NB4 (cell line): ENCODE data around the gene RELB.

Experiments
- DNase-seq: peaks from one replicate; pipeline ENCODE4 v3.0.0; 2010; ENCODE audit warnings: low read depth
- H3K4me3 ChIP-seq: one replicate; pipeline ENCODE4 v1.5.1; 2011; ENCODE audit warnings: mild to moderate bottlenecking, low read depth, low read length, moderate library complexity
- MAX ChIP-seq: IDR thresholded peaks from 2 replicates; pipeline ENCODE4 v1.6.1; 2011; ENCODE audit warnings: low read depth, low read length
- MYC ChIP-seq: IDR thresholded peaks from 2 replicates; pipeline ENCODE4 v1.6.1; 2011; ENCODE audit warnings: low read depth, low read length
- POLR2A ChIP-seq: IDR thresholded peaks from 2 replicates; pipeline ENCODE4 v1.6.1; 2011; ENCODE audit warnings: mild to moderate bottlenecking; ENCODE audit not compliant: insufficient read length; ENCODE audit errors: extremely low read depth
- TF ChIP-seq, protein P1 (sequence below): IDR thresholded peaks from one replicate; pipeline ENCODE4 v1.5.1; 2012; ENCODE audit warnings: low read depth, low read length

Gene RELB

GRCh38 chr19:45001087-45001739 lies at the start of gene RELB:
RELB (plus strand) TSS chr19:45001464; CDS start chr19:45001580, 116 bp downstream.
- H3K4me3 ChIP-seq = peak within 1 kb of the TSS; percentile 50
- peak; percentile 81 for DNase-seq
- TF ChIP-seq POLR2A (no peak), MYC (no peak), MAX (peak; percentile 69)
- TF ChIP-seq, protein P1, sequence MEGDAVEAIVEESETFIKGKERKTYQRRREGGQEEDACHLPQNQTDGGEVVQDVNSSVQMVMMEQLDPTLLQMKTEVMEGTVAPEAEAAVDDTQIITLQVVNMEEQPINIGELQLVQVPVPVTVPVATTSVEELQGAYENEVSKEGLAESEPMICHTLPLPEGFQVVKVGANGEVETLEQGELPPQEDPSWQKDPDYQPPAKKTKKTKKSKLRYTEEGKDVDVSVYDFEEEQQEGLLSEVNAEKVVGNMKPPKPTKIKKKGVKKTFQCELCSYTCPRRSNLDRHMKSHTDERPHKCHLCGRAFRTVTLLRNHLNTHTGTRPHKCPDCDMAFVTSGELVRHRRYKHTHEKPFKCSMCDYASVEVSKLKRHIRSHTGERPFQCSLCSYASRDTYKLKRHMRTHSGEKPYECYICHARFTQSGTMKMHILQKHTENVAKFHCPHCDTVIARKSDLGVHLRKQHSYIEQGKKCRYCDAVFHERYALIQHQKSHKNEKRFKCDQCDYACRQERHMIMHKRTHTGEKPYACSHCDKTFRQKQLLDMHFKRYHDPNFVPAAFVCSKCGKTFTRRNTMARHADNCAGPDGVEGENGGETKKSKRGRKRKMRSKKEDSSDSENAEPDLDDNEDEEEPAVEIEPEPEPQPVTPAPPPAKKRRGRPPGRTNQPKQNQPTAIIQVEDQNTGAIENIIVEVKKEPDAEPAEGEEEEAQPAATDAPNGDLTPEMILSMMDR = no peak

- no peak for TF ChIP-seq POLR2A
- no peak for TF ChIP-seq MAX
- no peak for TF ChIP-seq MYC
- TF ChIP-seq, protein P1 = no peak
- DNase-seq = no peak
- H3K4me3 ChIP-seq = peak overlapping the region; percentile 95
These were observed 47.0 kb upstream of the RELB start for GRCh38 chr19:44954278-44954648.

DNA sequence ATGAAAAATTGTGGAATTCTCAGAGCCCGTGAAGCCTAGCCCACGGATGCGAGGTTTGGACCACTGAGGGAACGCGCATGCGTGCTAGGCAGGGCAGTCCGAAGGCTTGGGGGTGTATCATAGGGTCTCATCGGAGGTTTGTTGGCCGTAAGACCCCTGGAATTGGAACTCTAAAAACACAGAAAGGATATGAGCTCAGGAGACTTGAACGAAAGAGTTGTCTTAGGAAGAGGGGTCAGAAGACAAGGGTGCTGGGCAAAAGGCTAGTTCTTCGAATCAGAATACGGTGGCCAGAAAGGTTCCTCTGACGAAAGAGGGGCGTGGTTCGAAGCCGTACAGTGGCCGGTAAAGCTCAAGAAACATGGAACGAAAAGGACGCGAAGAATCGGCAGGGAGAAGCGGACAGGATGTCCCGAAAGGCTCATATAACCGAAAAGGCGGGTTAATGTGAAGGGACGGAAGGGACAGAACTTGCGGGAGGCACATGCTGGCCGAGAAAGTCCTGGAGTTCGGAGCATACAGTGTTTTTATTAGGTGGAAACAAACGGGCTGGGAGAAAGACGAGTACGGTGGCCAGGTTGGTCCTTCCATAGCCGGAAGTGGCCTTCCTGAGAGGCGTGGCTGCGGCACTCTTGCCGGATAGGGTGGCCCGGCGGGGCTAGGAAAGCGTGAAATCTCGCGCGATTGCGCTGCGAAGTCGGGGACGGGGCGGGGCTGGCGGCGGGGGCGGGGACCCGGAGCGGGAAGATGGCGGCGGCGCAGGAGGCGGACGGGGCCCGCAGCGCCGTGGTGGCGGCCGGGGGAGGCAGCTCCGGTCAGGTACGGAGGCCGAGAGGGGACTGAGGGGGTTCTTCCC lies 46.4 kb upstream of the RELB start, which contains the start of gene CLPTM1:
Gene CLPTM1 (plus strand): TSS at position 732 of the 856 bp plus-strand sequence. CDS start 16 bp downstream, at position 748.
- TF ChIP-seq POLR2A = peak; percentile 60
- TF ChIP-seq, protein P1 = no peak
- peak; percentile 93 for DNase-seq
- H3K4me3 ChIP-seq = peak within 1 kb of the TSS; percentile 95

GRCh38 chr19:44955505-44956439 lies 45.5 kb upstream of the RELB start:
- TF ChIP-seq MYC (no peak), MAX (no peak), POLR2A (no peak)
- TF ChIP-seq, protein P1 = no peak
- H3K4me3 ChIP-seq = peak overlapping the region; percentile 87
- no peak for DNase-seq

DNA sequence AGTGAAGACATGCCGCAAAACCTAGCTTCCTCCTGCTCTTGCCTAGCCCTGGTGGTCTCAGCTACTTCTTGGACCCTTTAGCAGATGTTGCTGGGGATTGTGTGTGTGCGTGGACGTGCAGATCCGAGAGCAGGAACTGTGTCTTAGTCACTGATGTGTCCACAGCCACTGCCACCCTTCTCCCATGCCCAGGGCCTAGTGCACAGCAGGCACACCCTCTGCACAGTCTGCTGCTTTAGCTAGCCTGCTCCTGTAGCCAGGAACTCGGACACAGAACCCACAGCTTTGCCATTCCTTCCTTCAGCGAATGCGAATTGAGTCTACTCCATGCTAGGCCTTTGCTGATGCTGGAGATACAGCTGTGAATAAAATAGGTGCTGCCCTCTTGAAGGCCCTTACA lies 43.7 kb upstream of the RELB start:
- TF ChIP-seq, protein P1 = no peak
- no peak for TF ChIP-seq POLR2A
- no peak for TF ChIP-seq MYC
- TF ChIP-seq MAX = no peak
- DNase-seq = no peak
- H3K4me3 ChIP-seq = no peak overlapping the region
